ENCODE measurements around the gene PDZD2.

The PDZD2 gene

GRCh38 chr5:32047056-32047455, 408.1 kb downstream of the PDZD2 start:
- no peak for DNase-seq (ENCODE audit: low spot score)
- in situ Hi-C loops (cut with MboI; ENCODE audit: low pct_unique_long_range_greater_than_20kb, low sequenced_read_pairs, unreplicated experiment) = no loop called here
- TF ChIP-seq, protein P1, sequence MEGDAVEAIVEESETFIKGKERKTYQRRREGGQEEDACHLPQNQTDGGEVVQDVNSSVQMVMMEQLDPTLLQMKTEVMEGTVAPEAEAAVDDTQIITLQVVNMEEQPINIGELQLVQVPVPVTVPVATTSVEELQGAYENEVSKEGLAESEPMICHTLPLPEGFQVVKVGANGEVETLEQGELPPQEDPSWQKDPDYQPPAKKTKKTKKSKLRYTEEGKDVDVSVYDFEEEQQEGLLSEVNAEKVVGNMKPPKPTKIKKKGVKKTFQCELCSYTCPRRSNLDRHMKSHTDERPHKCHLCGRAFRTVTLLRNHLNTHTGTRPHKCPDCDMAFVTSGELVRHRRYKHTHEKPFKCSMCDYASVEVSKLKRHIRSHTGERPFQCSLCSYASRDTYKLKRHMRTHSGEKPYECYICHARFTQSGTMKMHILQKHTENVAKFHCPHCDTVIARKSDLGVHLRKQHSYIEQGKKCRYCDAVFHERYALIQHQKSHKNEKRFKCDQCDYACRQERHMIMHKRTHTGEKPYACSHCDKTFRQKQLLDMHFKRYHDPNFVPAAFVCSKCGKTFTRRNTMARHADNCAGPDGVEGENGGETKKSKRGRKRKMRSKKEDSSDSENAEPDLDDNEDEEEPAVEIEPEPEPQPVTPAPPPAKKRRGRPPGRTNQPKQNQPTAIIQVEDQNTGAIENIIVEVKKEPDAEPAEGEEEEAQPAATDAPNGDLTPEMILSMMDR (IDR thresholded peaks at IDR 0.05; ENCODE audit: extremely low read depth, insufficient read depth, missing control alignments) = no peak

DNA sequence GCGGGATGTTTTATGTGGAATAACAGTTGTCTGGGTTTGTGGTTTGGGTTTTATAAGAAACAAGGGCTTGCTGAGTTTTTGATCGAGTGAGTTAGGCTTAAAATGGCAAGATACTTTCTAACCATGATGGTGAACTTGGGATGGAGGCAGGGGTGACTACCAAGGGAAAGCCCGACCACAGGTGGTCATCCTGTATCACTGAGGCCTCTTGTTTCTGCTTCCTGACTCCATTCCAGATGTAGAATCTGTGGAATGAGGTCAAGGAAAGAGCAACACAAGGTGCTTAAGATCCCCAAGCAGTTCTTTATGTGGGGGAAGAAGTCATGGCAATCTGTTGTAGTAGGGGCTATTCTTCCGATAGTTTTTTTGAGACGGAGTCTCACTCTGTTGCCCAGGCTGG, 412.9 kb downstream of the PDZD2 start:
- no peak for DNase-seq (ENCODE audit: low spot score)
- in situ Hi-C loops (cut with MboI; ENCODE audit: low pct_unique_long_range_greater_than_20kb, low sequenced_read_pairs, unreplicated experiment) = no loop called here
- TF ChIP-seq, protein P1 (IDR thresholded peaks at IDR 0.05; ENCODE audit: extremely low read depth, insufficient read depth, missing control alignments) = no peak

GRCh38 chr5:32055891-32056866, 417.2 kb downstream of the PDZD2 start:
- TF ChIP-seq, protein P1 (IDR thresholded peaks at IDR 0.05; ENCODE audit: extremely low read depth, insufficient read depth, missing control alignments) = no peak
- in situ Hi-C loops (cut with MboI; ENCODE audit: low pct_unique_long_range_greater_than_20kb, low sequenced_read_pairs, unreplicated experiment) = no loop called here
- DNase-seq (ENCODE audit: low spot score) = no peak

DNA sequence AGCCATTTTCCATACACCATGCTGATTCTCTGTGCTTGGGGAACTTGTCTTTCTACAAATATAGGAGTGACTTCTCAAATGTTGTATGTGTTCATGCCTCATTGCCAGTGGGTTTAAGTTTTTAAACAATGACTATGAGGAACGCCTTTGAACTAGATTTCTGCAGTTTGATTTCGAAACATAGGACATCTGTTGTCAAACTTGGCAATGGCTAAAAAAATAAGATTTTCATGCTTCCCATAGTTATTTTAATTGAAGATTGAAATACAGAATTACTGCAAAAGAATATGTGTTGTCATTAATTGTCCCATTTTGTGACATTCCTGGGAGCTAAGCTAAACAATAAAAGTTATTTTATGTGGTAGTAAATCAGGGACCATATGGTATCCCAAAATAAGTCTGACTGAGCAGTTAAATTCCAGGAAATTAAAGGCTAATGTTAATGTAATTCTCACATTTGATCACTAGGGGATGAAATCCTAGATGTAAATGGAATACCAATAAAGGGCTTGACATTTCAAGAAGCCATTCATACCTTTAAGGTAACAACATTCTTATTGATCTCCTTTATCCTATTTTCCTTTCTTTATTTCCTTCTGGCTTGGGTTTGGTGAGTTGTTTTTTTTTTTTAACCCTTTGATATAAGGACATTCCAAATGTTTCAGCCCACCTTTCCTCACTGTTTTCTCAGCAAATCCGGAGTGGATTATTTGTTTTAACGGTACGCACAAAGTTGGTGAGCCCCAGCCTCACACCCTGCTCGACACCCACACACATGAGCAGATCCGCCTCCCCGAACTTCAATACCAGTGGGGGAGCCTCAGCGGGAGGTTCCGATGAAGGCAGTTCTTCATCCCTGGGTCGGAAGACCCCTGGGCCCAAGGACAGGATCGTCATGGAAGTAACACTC, 418.5 kb downstream of the PDZD2 start:
- in situ Hi-C loops (cut with MboI; ENCODE audit: low pct_unique_long_range_greater_than_20kb, low sequenced_read_pairs, unreplicated experiment) = no loop called here
- TF ChIP-seq, protein P1 (IDR thresholded peaks at IDR 0.05; ENCODE audit: extremely low read depth, insufficient read depth, missing control alignments) = no peak
- DNase-seq (ENCODE audit: low spot score) = no peak

DNA sequence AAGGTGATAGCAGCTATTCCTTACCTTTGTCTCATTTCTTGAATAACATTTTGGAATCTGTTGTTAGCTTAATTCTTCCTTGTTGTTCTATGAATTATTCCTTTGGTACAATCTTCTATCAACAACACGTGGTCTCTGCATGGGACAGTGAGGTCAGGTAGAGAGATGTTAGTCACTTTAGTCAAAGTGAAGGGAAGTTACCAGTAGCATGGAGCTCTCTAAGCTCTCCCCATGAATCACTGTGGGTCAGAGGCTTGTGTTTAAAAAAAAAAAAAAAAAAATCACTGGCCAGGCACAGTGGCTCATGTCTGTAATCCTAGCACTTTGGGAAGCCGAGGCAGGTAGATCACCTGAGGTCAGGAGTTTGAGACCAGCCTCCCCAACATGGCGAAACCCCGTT, 419.2 kb downstream of the PDZD2 start:
- TF ChIP-seq, protein P1 (IDR thresholded peaks at IDR 0.05; ENCODE audit: extremely low read depth, insufficient read depth, missing control alignments) = no peak
- no peak for DNase-seq (ENCODE audit: low spot score)
- in situ Hi-C loops (cut with MboI; ENCODE audit: low pct_unique_long_range_greater_than_20kb, low sequenced_read_pairs, unreplicated experiment) = no loop called here

DNA sequence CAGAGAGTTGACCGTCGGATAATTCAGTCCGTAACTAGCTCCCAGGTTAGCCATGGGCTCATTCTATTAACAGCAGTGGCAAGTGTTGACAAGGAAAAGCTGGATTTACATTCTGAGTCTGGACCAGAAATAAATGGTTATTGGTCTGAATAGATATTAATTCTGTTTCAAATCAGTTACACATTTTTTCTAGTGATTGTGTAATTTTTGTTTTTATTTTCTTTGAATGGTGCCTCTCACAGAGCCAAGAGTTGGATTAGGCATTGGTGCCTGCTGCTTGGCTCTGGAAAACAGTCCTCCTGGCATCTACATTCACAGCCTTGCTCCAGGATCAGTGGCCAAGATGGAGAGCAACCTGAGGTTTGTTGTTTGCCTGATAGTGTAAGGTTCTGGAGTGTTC, 420.1 kb downstream of the PDZD2 start:
- in situ Hi-C loops (cut with MboI; ENCODE audit: low pct_unique_long_range_greater_than_20kb, low sequenced_read_pairs, unreplicated experiment) = no loop called here
- TF ChIP-seq, protein P1 (IDR thresholded peaks at IDR 0.05; ENCODE audit: extremely low read depth, insufficient read depth, missing control alignments) = no peak
- DNase-seq (ENCODE audit: low spot score) = no peak

Data from GM13977 (cell line).